HG03045 (cell line): ENCODE results near the gene CWC27.

Experiments used
- ATAC-seq: cut with Tn5 transposase; IDR thresholded peaks from one replicate; pipeline ENCODE4 v1.9.1; 2021; ENCODE audit warnings: mild to moderate bottlenecking, moderate library complexity; ENCODE audit not compliant: unreplicated experiment

CWC27 gene

GRCh38 chr5:65032250-65032649, 263.5 kb downstream of the CWC27 start:
- ATAC-seq, result no peak

GRCh38 chr5:65034029-65034812, 265.5 kb downstream of the CWC27 start:
- no peak for ATAC-seq

GRCh38 chr5:65034813-65035209, 266.1 kb downstream of the CWC27 start:
- ATAC-seq, result no peak

GRCh38 chr5:65035211-65036206, 266.8 kb downstream of the CWC27 start:
- ATAC-seq, result peak; percentile 91

GRCh38 chr5:65037831-65038815, 269.4 kb downstream of the CWC27 start:
- no peak for ATAC-seq

GRCh38 chr5:65041296-65042158, 272.8 kb downstream of the CWC27 start:
- no peak for ATAC-seq

- ATAC-seq, result peak; percentile 63
Measured at GRCh38 chr5:65043843-65044359, 275.2 kb downstream of the CWC27 start.

- ATAC-seq, result no peak
Measured at GRCh38 chr5:65047225-65047624, 278.5 kb downstream of the CWC27 start.

- ATAC-seq, result peak; percentile 52
Measured at GRCh38 chr5:65047948-65048690, 279.4 kb downstream of the CWC27 start.

- peak; percentile 45 for ATAC-seq
Measured at GRCh38 chr5:65050140-65050539, 281.4 kb downstream of the CWC27 start.

GRCh38 chr5:65050826-65051498, 282.2 kb downstream of the CWC27 start:
- no peak for ATAC-seq

- ATAC-seq, result no peak
Measured at GRCh38 chr5:65055938-65056337, 287.2 kb downstream of the CWC27 start.

GRCh38 chr5:65059681-65060598, 291.2 kb downstream of the CWC27 start:
- no peak for ATAC-seq

GRCh38 chr5:65061250-65061973, 292.7 kb downstream of the CWC27 start:
- ATAC-seq, result peak; percentile 54

- peak; percentile 27 for ATAC-seq
Measured at GRCh38 chr5:65061974-65062353, 293.2 kb downstream of the CWC27 start.

- ATAC-seq, result no peak
Measured at GRCh38 chr5:65062469-65063083, 293.8 kb downstream of the CWC27 start.
